HCT116 (cell line): Measurements from ENCODE around the gene ZBTB16. TPM values are rescaled to one million over a fixed set of nuclear protein-coding genes. Genes with fewer than 3 reads are reported as not detected.

Source experiments
- ATAC-seq: fragments of 200-7000 bp; cut with Tn5 transposase; 2 replicates; pipeline ENCODE4 v1.9.1; 2020; ENCODE audit warnings: mild to moderate bottlenecking, moderate library complexity
- BruUV-seq: library from RNA; stranded (reverse); fragments of 400-500 nt; replicated peaks from 2 replicates; lab custom pipeline; 2021; lab: Mats Ljungman, UMichigan
- CTCF ChIA-PET: fragments of 300-600 bp; sonication (Branson Sonifier 250); formaldehyde crosslinking; loops from one replicate; lab custom pipeline; 2021; ENCODE audit warnings: antibody characterized with exemption; lab: Charles Lee
- POLR2A ChIA-PET: fragments of 300-600, 350-600 bp; sonication (Branson Sonifier 250); formaldehyde crosslinking; loops from one replicate; lab custom pipeline; 2021; ENCODE audit warnings: antibody characterized with exemption; lab: Charles Lee
- RAD21 ChIA-PET, 2 experiments: fragments of 300-600 bp; sonication (Branson Sonifier 250); formaldehyde crosslinking; loops; one replicate each; lab custom pipeline; 2023; ENCODE audit warnings: low total read pairs in 2 of 2; ENCODE audit not compliant: uncharacterized antibody in 2 of 2, unreplicated experiment in 2 of 2, low non-redundant PET in 1 of 2; lab: Charles Lee
- DNase-seq: peaks from one replicate; pipeline ENCODE4 v3.0.0-alpha.2; 2010; ENCODE audit warnings: low read depth, low spot score
- H2AFZ ChIP-seq: fragments of 200-600 bp; shearing (Covaris generic), sonication (generic); 2 replicates; pipeline ENCODE4 v1.6.1; 2017; ENCODE audit warnings: low read depth, mixed run types, mixed read lengths, antibody characterized with exemption, low read length; ENCODE audit not compliant: poor library complexity, severe bottlenecking
- H3K27ac ChIP-seq: 2 replicates; pipeline ENCODE4 v1.5.1; 2012; ENCODE audit warnings: low read depth, low read length
- H3K27me3 ChIP-seq: fragments of 200-600 bp; sonication (generic); 2 replicates; pipeline ENCODE4 v1.6.1; 2016; ENCODE audit warnings: mixed run types, low read length, mixed read lengths; ENCODE audit not compliant: insufficient read depth
- H3K36me3 ChIP-seq, 2 experiments: fragments of 200-500 bp in 1 of 2; fragments of 200-600 bp in 1 of 2; sonication (Bioruptor generic) in 1 of 2; sonication (generic) in 1 of 2; 2 replicates each; pipeline versions ENCODE4 v1.5.1 to v1.6.1; 2014 to 2016; ENCODE audit warnings: low read length in 2 of 2, inconsistent platforms in 1 of 2, mixed read lengths in 1 of 2, mixed run types in 1 of 2; ENCODE audit not compliant: insufficient read depth in 2 of 2, control insufficient read depth in 1 of 2
- H3K4me1 ChIP-seq, 2 experiments: fragments of 200-600 bp in 1 of 2; sonication (generic) in 1 of 2; 2 replicates each; pipeline versions ENCODE4 v1.5.1 to v1.6.1; 2012 to 2017; ENCODE audit warnings: low read length in 2 of 2, inconsistent platforms in 1 of 2, mild to moderate bottlenecking in 1 of 2, mixed read lengths in 1 of 2, mixed run types in 1 of 2, moderate library complexity in 1 of 2; ENCODE audit not compliant: insufficient read depth in 2 of 2, control insufficient read depth in 1 of 2
- H3K4me2 ChIP-seq: fragments of 200-600 bp; sonication (generic); 2 replicates; pipeline ENCODE4 v1.6.1; 2017; ENCODE audit warnings: mixed run types, low read length, mixed read lengths
- H3K4me3 ChIP-seq, 2 experiments: fragments of 200-600 bp in 1 of 2; sonication (generic) in 1 of 2; replicated peaks in 1 of 2; 2 replicates each; pipeline ENCODE4 v1.5.1; 2011 to 2016; ENCODE audit warnings: low read length in 2 of 2, control low read depth in 1 of 2, low read depth in 1 of 2, mild to moderate bottlenecking in 1 of 2, mixed read lengths in 1 of 2, mixed run types in 1 of 2
- H3K79me2 ChIP-seq: fragments of 200-600 bp; sonication (generic); 2 replicates; pipeline ENCODE4 v1.6.1; 2017; ENCODE audit warnings: mild to moderate bottlenecking, mixed run types, low read length, moderate library complexity, mixed read lengths; ENCODE audit not compliant: insufficient read depth
- H3K9ac ChIP-seq: fragments of 200-600 bp; sonication (generic); 2 replicates; pipeline ENCODE4 v1.6.1; 2016; ENCODE audit warnings: low read length, mixed read lengths
- H3K9me2 ChIP-seq: fragments of 200-600 bp; sonication (generic), shearing (Covaris generic); 2 replicates; pipeline ENCODE4 v1.6.1; 2017; ENCODE audit warnings: mixed run types, mild to moderate bottlenecking, moderate library complexity; ENCODE audit not compliant: insufficient read depth
- H3K9me3 ChIP-seq, 2 experiments: fragments of 200-500 bp in 1 of 2; fragments of 200-600 bp in 1 of 2; sonication (Bioruptor generic) in 1 of 2; sonication (generic) in 1 of 2; 2 replicates each; pipeline ENCODE4 v1.6.1; 2014 to 2017; ENCODE audit warnings: low read length in 2 of 2, mixed read lengths in 2 of 2, inconsistent platforms in 1 of 2, low read depth in 1 of 2, mild to moderate bottlenecking in 1 of 2, mixed run types in 1 of 2, moderate library complexity in 1 of 2; ENCODE audit not compliant: control insufficient read depth in 1 of 2, insufficient read depth in 1 of 2
- H4K20me1 ChIP-seq: fragments of 200-600 bp; sonication (generic), shearing (Covaris generic); 2 replicates; pipeline ENCODE4 v1.6.1; 2017; ENCODE audit warnings: mixed run types, mild to moderate bottlenecking, moderate library complexity; ENCODE audit not compliant: insufficient read depth
- ATF3 ChIP-seq: IDR thresholded peaks from 2 replicates; pipeline ENCODE4 v1.6.1; 2012
- CEBPB ChIP-seq: IDR thresholded peaks from 2 replicates; pipeline ENCODE4 v1.6.1; 2012; ENCODE audit warnings: low read depth
- CTCF ChIP-seq, 3 experiments: fragments of 200-600 bp in 1 of 3; sonication (generic) in 1 of 3; IDR thresholded peaks in 2 of 3; conservative IDR thresholded peaks in 1 of 3; 2 replicates each; pipeline ENCODE4 v1.5.1; 2012 to 2017; ENCODE audit warnings: low read depth in 2 of 3, low read length in 2 of 3, antibody characterized with exemption in 1 of 3, borderline replicate concordance in 1 of 3, control low read depth in 1 of 3, mild to moderate bottlenecking in 1 of 3, mixed read lengths in 1 of 3, mixed run types in 1 of 3, moderate library complexity in 1 of 3; ENCODE audit not compliant: insufficient read depth in 1 of 3
- EGR1 ChIP-seq: IDR thresholded peaks from 2 replicates; pipeline ENCODE4 v1.6.1; 2012; ENCODE audit warnings: low read depth
- EZH2 ChIP-seq: fragments of 200-600 bp; sonication (generic); IDR thresholded peaks from 2 replicates; pipeline ENCODE4 v1.6.1; 2017; ENCODE audit warnings: antibody characterized with exemption, mixed run types
- EZH2phosphoT487 ChIP-seq: fragments of 200-600 bp; IDR thresholded peaks from 2 replicates; pipeline ENCODE4 v1.6.1; 2018; ENCODE audit warnings: antibody characterized with exemption, borderline replicate concordance
- FOSL1 ChIP-seq: IDR thresholded peaks from 2 replicates; pipeline ENCODE4 v1.6.1; 2012; ENCODE audit warnings: low read depth
- JUND ChIP-seq: IDR thresholded peaks from 2 replicates; pipeline ENCODE4 v1.6.1; 2012
- POLR2AphosphoS5 ChIP-seq: IDR thresholded peaks from 2 replicates; pipeline ENCODE4 v1.6.1; 2011; ENCODE audit warnings: mild to moderate bottlenecking, low read depth, low read length, moderate library complexity
- RAD21 ChIP-seq: IDR thresholded peaks from 2 replicates; pipeline ENCODE4 v1.6.1; 2012; ENCODE audit warnings: low read depth, mild to moderate bottlenecking
- SRF ChIP-seq: IDR thresholded peaks from 2 replicates; pipeline ENCODE4 v1.6.1; 2012; ENCODE audit warnings: low read depth
- YY1 ChIP-seq: IDR thresholded peaks from 2 replicates; pipeline ENCODE4 v1.6.1; 2011; ENCODE audit warnings: low read length, low read depth, moderate library complexity, mild to moderate bottlenecking; ENCODE audit not compliant: insufficient replicate concordance; ENCODE audit errors: extremely low read depth
- intact Hi-C: fragments of 100-400 bp; cut with micrococcal nuclease; formaldehyde crosslinking; loops from 2 replicates; pipeline ENCODE4 v1.10.0; 2022
- total RNA-seq: library from RNA; stranded (reverse); gene quantifications from one replicate; pipeline ENCODE4 v1.2.1, GENCODE V29; 2021; ENCODE audit not compliant: unreplicated experiment

Gene ZBTB16
- total RNA-seq, 1 experiment from 2014 or later: 0.30 TPM

- Histone ChIP-seq H3K27me3 (peaks cover 4% of the 10 kb centered on the region; the same call in 1 of the 2 replicates), H3K79me2 (no peaks in the 10 kb centered on the region), H3K9me3 (no peaks in the 10 kb centered on the region), H3K9ac (no peak overlapping the region), H3K27ac (no peak overlapping the region), H3K4me3 (no peak overlapping the region), H3K4me2 (no peak overlapping the region), H3K36me3 (no peaks in the 10 kb centered on the region), H3K9me2 (no peaks in the 10 kb centered on the region), H3K4me1 (no peaks in the 10 kb centered on the region), H4K20me1 (no peaks in the 10 kb centered on the region), H2AFZ (no peak overlapping the region)
- RAD21 ChIA-PET: no interaction called here
- POLR2A ChIA-PET: no interaction called here
- CTCF ChIA-PET: interaction anchor here (1.9 kb wide), 1 partner anchor 11 kb away, joined by 5 read pairs; no protein-coding TSS in a partner anchor
- TF ChIP-seq EZH2: no peak
- no peak for TF ChIP-seq ATF3
- TF ChIP-seq EGR1: no peak
- TF ChIP-seq EZH2phosphoT487: no peak
- no peak for TF ChIP-seq CEBPB
- TF ChIP-seq FOSL1: no peak
- TF ChIP-seq POLR2AphosphoS5: no peak
- no peak for TF ChIP-seq SRF
- TF ChIP-seq YY1: no peak
- no peak for TF ChIP-seq CTCF (IDR thresholded peaks at IDR 0.05 in 2 of 3, conservative IDR thresholded peaks at IDR 0.05 in 1 of 3; ENCODE audit: borderline replicate concordance in 1 of 3, insufficient read depth in 1 of 3, low read depth in 2 of 3, low read length in 2 of 3)
- no peak for TF ChIP-seq RAD21
- no peak for TF ChIP-seq JUND
- intact Hi-C loops: no loop called here
- DNase-seq (no peak), ATAC-seq (no peak)
- no TSS peak for BruUV-seq
These were observed 190.7 kb downstream of the ZBTB16 start for GRCh38 chr11:114250180-114250579.
